Fibroblast of lung (primary cell): Measurements from ENCODE around the gene SLC22A23.

Experiments
- CTCF ChIP-seq, 2 donors: IDR thresholded peaks in 1 of 2; conservative IDR thresholded peaks in 1 of 2; 1 replicate in 1 of 2; 2 replicates in 1 of 2; pipeline ENCODE4 v1.5.1; 2011 to 2012; ENCODE audit warnings: low read length in 2 of 2, control low read depth in 1 of 2, inconsistent platforms in 1 of 2, low read depth in 1 of 2, mild to moderate bottlenecking in 1 of 2
- EZH2 ChIP-seq: IDR thresholded peaks from 2 replicates; pipeline ENCODE4 v1.5.1; 2012; ENCODE audit warnings: low read length, control low read depth, mild to moderate bottlenecking; ENCODE audit errors: missing control alignments

GRCh38 chr6:3415082-3415453 is 41.8 kb downstream of the SLC22A23 start:
- TF ChIP-seq CTCF (conservative IDR thresholded peaks at IDR 0.05 in 1 of 2, IDR thresholded peaks at IDR 0.05 in 1 of 2; ENCODE audit: low read depth in 1 of 2, low read length in 2 of 2) (no peak), EZH2 (no peak)
